Activated CD8-positive, alpha-beta T cell treated with anti-CD3 and anti-CD28 coated beads for 36 hours (primary cell): ENCODE data around the gene CACNA1E. TPM values are rescaled to one million over a fixed set of nuclear protein-coding genes. Genes with fewer than 3 reads are reported as not detected.
A peak's percentile ranks its signal among the peaks of the same experiment; 100 is the strongest.

ENCODE experiments used
- ATAC-seq: fragments of 200-7000 bp; cut with Tn5 transposase; one replicate; pipeline ENCODE4 v1.10.0; 2021; ENCODE audit warnings: mild to moderate bottlenecking, moderate library complexity
- CTCF ChIA-PET: fragments of 350-600 bp; sonication (Branson Sonifier 250); formaldehyde crosslinking; loops from one replicate; lab custom pipeline; 2021; ENCODE audit warnings: antibody characterized with exemption; lab: Charles Lee
- POLR2A ChIA-PET: fragments of 350-600 bp; sonication (Branson Sonifier 250); formaldehyde crosslinking; loops from one replicate; lab custom pipeline; 2021; ENCODE audit warnings: antibody characterized with exemption; lab: Charles Lee
- DNase-seq: peaks from one replicate; pipeline ENCODE4 v3.0.0-alpha.2; 2020
- H3K27ac Mint-ChIP-seq: one replicate; pipeline ENCODE4 v1.8.0; 2021; ENCODE audit warnings: mild to moderate bottlenecking, mixed read lengths
- H3K27me3 Mint-ChIP-seq: one replicate; pipeline ENCODE4 v1.8.0; 2021; ENCODE audit warnings: mixed read lengths
- H3K36me3 Mint-ChIP-seq: one replicate; pipeline ENCODE4 v1.8.0; 2021; ENCODE audit warnings: low read depth, mixed read lengths
- H3K4me1 Mint-ChIP-seq: one replicate; pipeline ENCODE4 v1.8.0; 2021; ENCODE audit warnings: low read depth, mixed read lengths
- H3K4me3 Mint-ChIP-seq: one replicate; pipeline ENCODE4 v1.8.0; 2021; ENCODE audit warnings: mild to moderate bottlenecking, moderate library complexity, mixed read lengths
- H3K9me3 Mint-ChIP-seq: one replicate; pipeline ENCODE4 v1.8.0; 2021; ENCODE audit warnings: mixed read lengths
- intact Hi-C: fragments of 100-400 bp; cut with micrococcal nuclease; formaldehyde crosslinking; loops from one replicate; pipeline ENCODE4 v1.10.0; 2022
- total RNA-seq, 2 experiments: library from RNA; stranded (reverse); gene quantifications; one replicate each; pipeline ENCODE4 v1.2.3, GENCODE V29; 2021
- TF ChIP-seq, protein P1 (sequence below): fragments of 200-600 bp; IDR thresholded peaks from one replicate; pipeline ENCODE4 v1.8.0; 2022; ENCODE audit warnings: antibody characterized with exemption, mild to moderate bottlenecking

The CACNA1E gene
- total RNA-seq, 2 experiments from 2014 or later = not detected

DNA sequence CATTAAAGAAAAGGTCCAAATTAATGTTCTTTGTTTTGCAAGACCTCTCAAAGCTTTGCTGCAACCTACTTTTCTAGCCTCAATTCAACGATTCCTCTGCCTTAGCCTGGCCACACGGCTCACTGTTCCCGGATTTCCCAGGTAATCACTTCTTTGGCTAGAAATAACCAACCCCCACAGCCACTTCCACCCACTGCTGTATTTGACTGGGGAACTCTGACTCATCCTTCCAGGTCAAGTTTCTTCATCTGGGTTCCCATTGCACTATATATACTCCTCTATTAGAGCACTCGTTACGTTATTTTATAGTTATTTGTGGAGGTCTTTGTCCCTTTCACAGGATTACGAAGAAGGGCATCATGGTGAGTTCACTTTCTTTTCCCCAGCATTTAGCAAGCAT is 185.9 kb downstream of the CACNA1E start:
- ChIA-PET CTCF (no interaction called here), POLR2A (no interaction called here)
- intact Hi-C loops = no loop called here
- H3K4me3 Mint-ChIP-seq = no peak overlapping the region
- no peaks in the 10 kb centered on the region for H3K4me1 Mint-ChIP-seq
- DNase-seq (no peak), ATAC-seq (no peak)
- TF ChIP-seq, protein P1, sequence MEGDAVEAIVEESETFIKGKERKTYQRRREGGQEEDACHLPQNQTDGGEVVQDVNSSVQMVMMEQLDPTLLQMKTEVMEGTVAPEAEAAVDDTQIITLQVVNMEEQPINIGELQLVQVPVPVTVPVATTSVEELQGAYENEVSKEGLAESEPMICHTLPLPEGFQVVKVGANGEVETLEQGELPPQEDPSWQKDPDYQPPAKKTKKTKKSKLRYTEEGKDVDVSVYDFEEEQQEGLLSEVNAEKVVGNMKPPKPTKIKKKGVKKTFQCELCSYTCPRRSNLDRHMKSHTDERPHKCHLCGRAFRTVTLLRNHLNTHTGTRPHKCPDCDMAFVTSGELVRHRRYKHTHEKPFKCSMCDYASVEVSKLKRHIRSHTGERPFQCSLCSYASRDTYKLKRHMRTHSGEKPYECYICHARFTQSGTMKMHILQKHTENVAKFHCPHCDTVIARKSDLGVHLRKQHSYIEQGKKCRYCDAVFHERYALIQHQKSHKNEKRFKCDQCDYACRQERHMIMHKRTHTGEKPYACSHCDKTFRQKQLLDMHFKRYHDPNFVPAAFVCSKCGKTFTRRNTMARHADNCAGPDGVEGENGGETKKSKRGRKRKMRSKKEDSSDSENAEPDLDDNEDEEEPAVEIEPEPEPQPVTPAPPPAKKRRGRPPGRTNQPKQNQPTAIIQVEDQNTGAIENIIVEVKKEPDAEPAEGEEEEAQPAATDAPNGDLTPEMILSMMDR = no peak
- H3K9me3 Mint-ChIP-seq = no peaks in the 10 kb centered on the region
- H3K27ac Mint-ChIP-seq = no peak overlapping the region
- peaks cover 16% of the 10 kb centered on the region for H3K27me3 Mint-ChIP-seq
- H3K36me3 Mint-ChIP-seq = no peaks in the 10 kb centered on the region

DNA sequence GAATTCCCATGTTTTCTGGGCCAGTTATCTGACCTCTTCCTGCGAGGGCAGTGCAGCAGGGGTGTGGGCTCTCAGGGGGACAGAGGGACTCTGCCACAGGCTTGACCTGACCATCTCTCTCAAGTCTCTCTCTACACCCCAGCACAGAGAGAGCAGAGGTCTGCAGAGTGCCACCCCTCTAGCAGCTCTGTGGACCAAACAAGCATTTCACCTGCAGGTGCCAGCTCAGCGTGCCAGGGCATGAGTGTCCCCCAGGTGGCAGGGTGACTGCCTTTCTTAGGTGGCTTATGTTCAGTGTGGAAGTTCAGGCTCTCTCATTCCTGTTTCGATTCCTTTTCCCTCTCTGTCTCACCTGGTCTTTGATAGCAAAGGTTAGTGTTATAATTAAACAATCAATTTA is 191.3 kb downstream of the CACNA1E start:
- CTCF ChIA-PET = no interaction called here
- H3K9me3 Mint-ChIP-seq = no peaks in the 10 kb centered on the region
- intact Hi-C loops = loop anchor here (5.0 kb wide), 1 partner anchor 197 kb away; no protein-coding TSS in a partner anchor
- H3K4me3 Mint-ChIP-seq = no peak overlapping the region
- POLR2A ChIA-PET = no interaction called here
- H3K36me3 Mint-ChIP-seq = no peaks in the 10 kb centered on the region
- ATAC-seq = no peak
- H3K27me3 Mint-ChIP-seq = peaks cover 15% of the 10 kb centered on the region
- TF ChIP-seq, protein P1 = no peak
- H3K27ac Mint-ChIP-seq = no peak overlapping the region
- DNase-seq = no peak
- H3K4me1 Mint-ChIP-seq = no peaks in the 10 kb centered on the region

DNA sequence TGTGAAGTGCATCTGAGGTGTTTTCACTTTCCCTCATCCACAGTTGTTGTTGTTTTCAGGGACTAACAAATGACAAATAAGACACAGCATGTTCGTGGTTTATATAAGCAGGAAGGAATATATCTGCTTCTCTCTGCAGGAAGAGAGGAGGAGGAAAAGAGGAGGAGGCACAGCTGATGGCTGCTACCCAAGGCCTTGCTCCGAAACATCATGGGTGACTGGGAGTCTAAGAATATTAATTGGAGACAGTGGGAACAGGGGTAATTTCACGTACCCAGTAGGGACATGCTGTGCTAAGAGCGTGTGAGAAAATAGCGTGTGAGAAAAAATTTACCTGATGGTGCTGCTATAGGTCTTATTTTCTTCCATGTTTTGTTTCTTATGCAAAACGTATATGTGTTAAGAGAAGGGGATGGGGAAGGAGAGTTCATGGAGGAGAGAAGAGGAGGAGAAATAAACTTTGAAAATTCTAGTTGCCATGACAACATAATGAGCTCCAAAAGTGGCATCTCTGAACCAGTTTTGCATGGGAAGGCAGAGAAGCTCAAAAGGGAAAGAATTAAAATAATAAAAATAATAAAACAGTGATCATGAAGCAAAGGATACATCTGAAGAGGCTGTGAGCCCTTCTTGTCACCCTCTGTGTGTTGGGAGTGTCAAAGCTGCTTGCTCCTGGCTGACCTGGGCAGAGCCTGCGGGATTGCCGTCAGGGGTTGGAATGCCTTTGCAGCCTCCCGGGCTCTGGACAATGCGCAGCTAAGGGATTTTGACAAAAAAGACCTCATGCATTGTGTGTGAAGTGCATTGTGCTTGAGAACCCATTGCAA is 192.0 kb downstream of the CACNA1E start:
- POLR2A ChIA-PET = no interaction called here
- intact Hi-C loops = loop anchor here (5.0 kb wide), 1 partner anchor 198 kb away; no protein-coding TSS in a partner anchor
- H3K9me3 Mint-ChIP-seq = no peaks in the 10 kb centered on the region
- CTCF ChIA-PET = interaction anchor here (1.2 to 2.1 kb wide), 3 partner anchors 23 to 197 kb away, joined by 3 to 9 read pairs (median 6); no protein-coding TSS in a partner anchor
- DNase-seq (no peak), ATAC-seq (no peak)
- H3K4me1 Mint-ChIP-seq = no peaks in the 10 kb centered on the region
- H3K4me3 Mint-ChIP-seq = no peak overlapping the region
- no peak overlapping the region for H3K27ac Mint-ChIP-seq
- TF ChIP-seq, protein P1 = no peak
- H3K27me3 Mint-ChIP-seq = peaks cover 15% of the 10 kb centered on the region
- no peaks in the 10 kb centered on the region for H3K36me3 Mint-ChIP-seq

DNA sequence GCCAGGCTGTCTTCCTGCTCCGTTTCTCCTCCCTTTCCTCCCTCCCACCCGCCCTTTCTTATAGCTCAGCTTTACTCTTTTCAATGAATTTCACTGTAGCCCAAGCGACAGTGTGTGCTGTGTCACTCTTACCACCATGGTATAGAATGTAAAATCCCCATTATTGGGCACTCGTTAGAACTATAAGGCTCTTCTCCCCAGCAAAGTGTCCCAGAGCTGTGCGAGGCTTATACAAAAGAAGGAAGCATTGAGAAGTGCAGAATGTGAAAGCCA is 192.5 kb downstream of the CACNA1E start:
- intact Hi-C loops = loop anchor here (5.0 kb wide), 1 partner anchor 199 kb away; no protein-coding TSS in a partner anchor
- TF ChIP-seq, protein P1 = no peak
- H3K4me1 Mint-ChIP-seq = no peaks in the 10 kb centered on the region
- H3K36me3 Mint-ChIP-seq = no peaks in the 10 kb centered on the region
- no peaks in the 10 kb centered on the region for H3K9me3 Mint-ChIP-seq
- H3K27me3 Mint-ChIP-seq = peaks cover 15% of the 10 kb centered on the region
- ChIA-PET POLR2A (interaction anchor here (0.6 kb wide), 1 partner anchor 625 kb away, joined by 3 read pairs; no protein-coding TSS in a partner anchor), CTCF (interaction anchor here (1.2 to 2.1 kb wide), 3 partner anchors 23 to 197 kb away, joined by 3 to 9 read pairs (median 6); no protein-coding TSS in a partner anchor)
- no peak for DNase-seq
- no peak overlapping the region for H3K4me3 Mint-ChIP-seq
- no peak overlapping the region for H3K27ac Mint-ChIP-seq
- ATAC-seq = no peak

DNA sequence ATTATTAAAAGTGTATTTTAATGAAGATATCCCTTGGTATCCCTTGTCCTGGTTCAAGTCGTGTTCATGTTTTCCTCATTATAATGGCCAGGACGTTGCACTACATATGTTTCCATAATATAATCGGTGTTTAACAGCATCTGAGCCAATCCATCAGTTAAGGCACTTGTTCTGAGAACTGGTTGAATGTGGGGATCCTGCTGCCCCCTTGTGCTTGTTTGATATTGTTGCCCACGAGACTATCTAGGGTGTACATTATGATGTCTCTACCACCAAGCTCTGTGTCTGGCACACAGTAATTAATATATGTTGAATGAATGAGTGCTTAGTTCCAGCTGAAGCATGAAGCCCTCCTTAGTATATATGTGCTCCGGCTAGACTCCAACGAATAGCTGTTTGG is 193.0 kb downstream of the CACNA1E start:
- H3K36me3 Mint-ChIP-seq = no peaks in the 10 kb centered on the region
- H3K27me3 Mint-ChIP-seq = peaks cover 15% of the 10 kb centered on the region
- intact Hi-C loops = loop anchor here (5.0 kb wide), 1 partner anchor 199 kb away; no protein-coding TSS in a partner anchor
- TF ChIP-seq, protein P1 = no peak
- ATAC-seq = no peak
- no peak overlapping the region for H3K4me3 Mint-ChIP-seq
- POLR2A ChIA-PET = interaction anchor here (0.6 kb wide), 1 partner anchor 624 kb away, joined by 3 read pairs; no protein-coding TSS in a partner anchor
- CTCF ChIA-PET = interaction anchor here (0.7 to 2.1 kb wide), 6 partner anchors 10 to 378 kb away, joined by 3 to 9 read pairs (median 4); no protein-coding TSS in a partner anchor
- H3K4me1 Mint-ChIP-seq = no peaks in the 10 kb centered on the region
- no peaks in the 10 kb centered on the region for H3K9me3 Mint-ChIP-seq
- peak; percentile 34 for DNase-seq
- no peak overlapping the region for H3K27ac Mint-ChIP-seq
